Occipital lobe (tissue), 2 donors: Measurements from ENCODE around the gene RAB10. TPM values are rescaled to one million over a fixed set of nuclear protein-coding genes. Genes with fewer than 3 reads are reported as not detected.
"Not testable (repeated sequence)": the region's sequence is repeated elsewhere in the genome, so short reads cannot be mapped to it uniquely, and the experiment has no call there.

ENCODE experiments used
- DNase-seq: peaks from one replicate; lab custom pipeline; 2025; lab: John Stamatoyannopoulos, UW
- total RNA-seq: library from RNA; depleted of rRNA; stranded (reverse); fragments of >200 nt; gene quantifications from one replicate; pipeline ENCODE4 v1.2.3, GENCODE V29; 2014

The RAB10 gene
- total RNA-seq, 1 donor from 2014 or later = 162 TPM

- no peak for DNase-seq
These were observed 24.5 kb downstream of the RAB10 start for GRCh38 chr2:26058390-26058789.

- DNase-seq = no peak
These were observed 25.7 kb downstream of the RAB10 start for GRCh38 chr2:26059542-26059941.

GRCh38 chr2:26061539-26061938, 27.7 kb downstream of the RAB10 start:
- no peak for DNase-seq

- no peak for DNase-seq
These were observed 31.0 kb downstream of the RAB10 start for GRCh38 chr2:26064846-26065245.

GRCh38 chr2:26067186-26067974, 33.5 kb downstream of the RAB10 start:
- DNase-seq = no peak

- DNase-seq = no peak
These were observed 34.2 kb downstream of the RAB10 start for GRCh38 chr2:26067980-26068507.

- DNase-seq = no peak
These were observed 34.9 kb downstream of the RAB10 start for GRCh38 chr2:26068602-26069298.

GRCh38 chr2:26070730-26071129, 36.8 kb downstream of the RAB10 start:
- no peak for DNase-seq

GRCh38 chr2:26072925-26073768, 39.3 kb downstream of the RAB10 start:
- no peak for DNase-seq

- no peak for DNase-seq
These were observed 39.9 kb downstream of the RAB10 start for GRCh38 chr2:26073830-26074229.

GRCh38 chr2:26074676-26075075, 40.8 kb downstream of the RAB10 start:
- no peak for DNase-seq

GRCh38 chr2:26075173-26075572, 41.3 kb downstream of the RAB10 start:
- DNase-seq = no peak

GRCh38 chr2:26076001-26076587, 42.2 kb downstream of the RAB10 start:
- no peak for DNase-seq

GRCh38 chr2:26077291-26077690, 43.4 kb downstream of the RAB10 start:
- DNase-seq = no peak

GRCh38 chr2:26078939-26079338, 45.1 kb downstream of the RAB10 start:
- no peak for DNase-seq

GRCh38 chr2:26080356-26080755, 46.5 kb downstream of the RAB10 start:
- no peak for DNase-seq

GRCh38 chr2:26080925-26081324, 47.0 kb downstream of the RAB10 start:
- not testable (repeated sequence) for DNase-seq

- no peak for DNase-seq
These were observed 47.7 kb downstream of the RAB10 start for GRCh38 chr2:26081556-26081955.

- DNase-seq = no peak
These were observed 52.3 kb downstream of the RAB10 start for GRCh38 chr2:26086155-26086637.

- no peak for DNase-seq
These were observed 52.9 kb downstream of the RAB10 start for GRCh38 chr2:26086779-26087178.

- no peak for DNase-seq
These were observed 54.3 kb downstream of the RAB10 start for GRCh38 chr2:26088038-26088643.
